HCT116 (cell line): ENCODE results near the gene APOM.

Experiments
- CBX3 ChIP-seq: IDR thresholded peaks from 2 replicates; pipeline ENCODE4 v1.6.1; 2012; ENCODE audit warnings: low read depth
- CEBPB ChIP-seq: IDR thresholded peaks from 2 replicates; pipeline ENCODE4 v1.6.1; 2012; ENCODE audit warnings: low read depth
- CTCF ChIP-seq, 3 experiments: fragments of 200-600 bp in 1 of 3; sonication (generic) in 1 of 3; IDR thresholded peaks in 2 of 3; conservative IDR thresholded peaks in 1 of 3; 2 replicates each; pipeline ENCODE4 v1.5.1; 2012 to 2017; ENCODE audit warnings: low read depth in 2 of 3, low read length in 2 of 3, antibody characterized with exemption in 1 of 3, borderline replicate concordance in 1 of 3, control low read depth in 1 of 3, mild to moderate bottlenecking in 1 of 3, mixed read lengths in 1 of 3, mixed run types in 1 of 3, moderate library complexity in 1 of 3; ENCODE audit not compliant: insufficient read depth in 1 of 3
- EGR1 ChIP-seq: IDR thresholded peaks from 2 replicates; pipeline ENCODE4 v1.6.1; 2012; ENCODE audit warnings: low read depth
- EZH2 ChIP-seq: fragments of 200-600 bp; sonication (generic); IDR thresholded peaks from 2 replicates; pipeline ENCODE4 v1.6.1; 2017; ENCODE audit warnings: antibody characterized with exemption, mixed run types
- JUND ChIP-seq: IDR thresholded peaks from 2 replicates; pipeline ENCODE4 v1.6.1; 2012
- POLR2A ChIP-seq: IDR thresholded peaks from 2 replicates; pipeline ENCODE4 v1.7.0; 2011; ENCODE audit warnings: borderline replicate concordance; ENCODE audit not compliant: insufficient read depth, insufficient read length; ENCODE audit errors: extremely low read depth
- POLR2AphosphoS5 ChIP-seq: IDR thresholded peaks from 2 replicates; pipeline ENCODE4 v1.6.1; 2011; ENCODE audit warnings: mild to moderate bottlenecking, low read depth, low read length, moderate library complexity
- RAD21 ChIP-seq: IDR thresholded peaks from 2 replicates; pipeline ENCODE4 v1.6.1; 2012; ENCODE audit warnings: low read depth, mild to moderate bottlenecking
- REST ChIP-seq: IDR thresholded peaks from 2 replicates; pipeline ENCODE4 v1.6.1; 2012; ENCODE audit warnings: low read depth
- TCF7L2 ChIP-seq: IDR thresholded peaks from 2 replicates; pipeline ENCODE4 v1.7.0; 2011; ENCODE audit warnings: borderline replicate concordance, inconsistent platforms; ENCODE audit not compliant: insufficient read depth, insufficient read length; ENCODE audit errors: extremely low read depth
- YY1 ChIP-seq: IDR thresholded peaks from 2 replicates; pipeline ENCODE4 v1.6.1; 2011; ENCODE audit warnings: low read length, low read depth, moderate library complexity, mild to moderate bottlenecking; ENCODE audit not compliant: insufficient replicate concordance; ENCODE audit errors: extremely low read depth
- ZBTB33 ChIP-seq: IDR thresholded peaks from 2 replicates; pipeline ENCODE4 v1.6.1; 2011; ENCODE audit warnings: mild to moderate bottlenecking, low read length, moderate library complexity; ENCODE audit not compliant: insufficient replicate concordance; ENCODE audit errors: extremely low read depth
- ZNF274 ChIP-seq: fragments of 200-500 bp; sonication (Bioruptor generic); IDR thresholded peaks from 2 replicates; pipeline ENCODE4 v1.6.1; 2014; ENCODE audit warnings: mild to moderate bottlenecking, low read depth, low read length, inconsistent platforms

- TF ChIP-seq CTCF (IDR thresholded peaks at IDR 0.05 in 2 of 3, conservative IDR thresholded peaks at IDR 0.05 in 1 of 3; ENCODE audit: borderline replicate concordance in 1 of 3, insufficient read depth in 1 of 3, low read depth in 2 of 3, low read length in 2 of 3) (no peak), POLR2AphosphoS5 (no peak), ZBTB33 (no peak), REST (no peak), RAD21 (no peak), CEBPB (no peak), ZNF274 (no peak), YY1 (no peak), JUND (no peak), EZH2 (no peak), POLR2A (no peak), TCF7L2 (no peak), EGR1 (no peak), CBX3 (no peak)
Observed at GRCh38 chr6:31706599-31706998, 50.9 kb downstream of the APOM start, which contains the start of gene LY6G6F.
